Lung microvascular endothelial cell (primary cell): ENCODE data around the gene NAPSA. TPM values are rescaled to one million over a fixed set of nuclear protein-coding genes. Genes with fewer than 3 reads are reported as not detected.

Source experiments
- DNase-seq, 2 donors: peaks; one replicate each; pipeline versions ENCODE4 v3.0.0 to v3.0.0-alpha.2; 2010; ENCODE audit warnings: low read depth in 2 of 2
- total RNA-seq: library from RNA; depleted of rRNA; stranded (reverse); fragments of >200 nt; gene quantifications from 2 replicates; pipeline ENCODE4 v1.2.1, GENCODE V29; 2014

Gene NAPSA
- total RNA-seq, 1 donor from 2014 or later: under 0.01 TPM

DNA sequence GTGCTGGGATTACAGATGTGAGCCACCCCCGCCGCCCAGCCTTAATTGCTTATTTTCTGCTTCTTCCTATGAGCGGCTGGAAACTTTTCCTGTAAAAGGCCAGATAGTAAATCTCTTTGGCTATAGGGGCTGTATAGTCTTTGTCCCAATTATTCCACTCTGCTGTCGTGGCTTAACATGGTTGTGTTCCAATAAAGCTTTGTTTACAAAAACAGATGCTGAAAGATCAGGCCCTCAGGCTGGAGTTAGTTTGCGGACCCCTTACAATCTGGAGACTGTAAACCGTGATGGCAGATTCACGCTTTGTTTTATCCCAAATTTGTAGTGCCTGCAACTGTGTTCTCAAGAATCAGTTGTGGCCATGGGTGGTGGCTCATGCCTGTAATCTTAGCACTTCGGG lies 47.0 kb downstream of the NAPSA start:
- DNase-seq: no peak

DNA sequence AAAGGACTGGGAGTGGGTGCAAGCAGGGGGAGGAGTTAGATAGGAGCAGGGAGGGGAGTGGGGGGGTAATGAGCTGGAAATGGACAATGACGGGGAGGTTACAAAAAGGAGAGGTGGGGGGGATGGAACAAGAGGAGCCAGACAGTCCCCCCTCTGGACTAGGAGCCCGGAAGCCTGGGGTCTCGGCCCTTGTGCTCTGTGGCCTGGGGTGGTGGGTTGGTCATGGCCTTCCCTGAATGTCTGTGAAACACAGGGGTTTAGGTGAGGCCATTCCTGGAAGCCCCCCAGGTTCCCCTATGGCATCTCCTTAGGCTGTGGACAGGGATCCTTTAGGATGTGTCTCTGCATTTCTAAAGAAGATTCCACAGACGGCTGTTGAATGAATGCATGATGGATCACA lies 48.3 kb downstream of the NAPSA start:
- DNase-seq: no peak

DNA sequence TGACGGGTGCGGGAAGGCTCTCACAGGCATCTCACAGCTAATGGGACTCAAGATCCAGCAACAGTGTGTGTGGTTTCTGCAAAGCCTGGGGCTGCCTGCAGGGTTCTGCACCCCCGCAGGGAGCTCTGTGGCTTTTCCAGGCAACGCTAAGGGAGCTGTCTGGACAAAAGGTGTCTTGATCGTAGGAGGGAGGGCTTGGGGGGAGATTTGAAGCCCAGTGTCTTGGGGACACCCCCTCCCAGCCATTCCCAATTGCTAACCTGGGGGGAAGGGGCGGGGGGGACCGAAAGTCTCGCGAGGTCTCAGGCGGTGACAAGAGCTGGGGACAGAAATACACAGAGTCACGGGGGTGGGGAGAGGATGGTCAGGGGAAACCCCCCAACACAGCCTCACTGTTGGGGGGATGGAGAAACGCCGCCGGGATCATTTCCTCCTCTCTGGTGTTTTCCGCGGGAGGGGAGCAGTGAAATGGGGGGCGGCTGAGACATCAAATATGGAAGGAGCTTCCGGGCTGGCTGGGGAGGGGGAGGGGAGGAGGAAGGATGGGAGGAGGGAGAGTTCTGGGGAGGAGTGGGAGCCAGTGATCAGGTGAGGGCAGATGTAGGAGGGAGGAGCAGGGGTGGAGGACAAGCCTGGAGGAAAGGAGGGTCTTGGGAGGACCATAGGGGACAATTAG lies 49.5 kb downstream of the NAPSA start:
- no peak for DNase-seq

DNA sequence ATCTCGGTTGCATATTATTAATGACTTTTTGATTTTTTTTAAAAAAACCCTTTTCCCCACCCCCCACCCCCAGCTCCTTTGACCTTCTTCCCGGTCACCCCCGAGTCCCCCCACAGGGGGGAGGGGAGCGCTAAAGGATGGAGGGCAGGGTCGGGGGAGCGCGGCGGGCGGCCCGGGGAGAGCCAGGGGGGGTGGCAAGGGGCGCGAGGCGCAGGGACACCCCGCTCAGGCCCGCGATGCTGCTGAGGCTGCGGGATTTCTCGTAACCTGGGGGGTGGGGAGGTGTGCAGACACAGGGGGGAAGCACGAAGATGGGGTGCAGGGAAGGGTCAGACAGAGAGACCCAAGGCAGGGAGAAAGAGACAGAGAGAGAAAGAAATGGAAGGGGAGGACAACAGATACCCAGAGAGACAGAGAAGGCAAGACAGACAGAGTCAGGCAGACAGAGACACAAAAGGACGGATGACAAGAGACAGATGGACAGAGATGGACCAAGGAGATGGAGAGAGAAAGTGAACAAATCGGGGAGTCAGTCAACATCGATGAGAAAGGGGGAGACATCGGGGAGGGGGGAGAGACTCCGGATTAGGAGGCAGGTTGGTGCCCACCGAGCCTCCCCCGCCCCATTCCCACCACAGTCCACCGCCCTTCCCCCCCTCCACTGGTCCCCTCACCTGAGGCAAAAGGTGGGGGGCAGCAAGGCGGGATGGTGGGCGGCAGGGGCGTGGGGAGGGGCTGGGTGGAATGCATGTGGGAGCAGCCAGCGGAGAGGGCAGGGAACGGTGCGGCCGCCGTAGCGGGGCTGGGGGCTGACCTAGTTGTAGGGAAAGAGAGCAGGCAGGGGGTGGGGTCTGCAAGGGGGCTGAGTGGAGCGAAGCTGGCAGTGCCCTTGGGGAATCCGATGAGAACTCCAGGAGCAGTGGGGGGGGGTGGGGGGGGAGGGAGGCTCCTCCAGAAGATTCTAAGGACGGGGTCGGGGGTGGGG lies 50.4 kb downstream of the NAPSA start:
- no peak for DNase-seq

DNA sequence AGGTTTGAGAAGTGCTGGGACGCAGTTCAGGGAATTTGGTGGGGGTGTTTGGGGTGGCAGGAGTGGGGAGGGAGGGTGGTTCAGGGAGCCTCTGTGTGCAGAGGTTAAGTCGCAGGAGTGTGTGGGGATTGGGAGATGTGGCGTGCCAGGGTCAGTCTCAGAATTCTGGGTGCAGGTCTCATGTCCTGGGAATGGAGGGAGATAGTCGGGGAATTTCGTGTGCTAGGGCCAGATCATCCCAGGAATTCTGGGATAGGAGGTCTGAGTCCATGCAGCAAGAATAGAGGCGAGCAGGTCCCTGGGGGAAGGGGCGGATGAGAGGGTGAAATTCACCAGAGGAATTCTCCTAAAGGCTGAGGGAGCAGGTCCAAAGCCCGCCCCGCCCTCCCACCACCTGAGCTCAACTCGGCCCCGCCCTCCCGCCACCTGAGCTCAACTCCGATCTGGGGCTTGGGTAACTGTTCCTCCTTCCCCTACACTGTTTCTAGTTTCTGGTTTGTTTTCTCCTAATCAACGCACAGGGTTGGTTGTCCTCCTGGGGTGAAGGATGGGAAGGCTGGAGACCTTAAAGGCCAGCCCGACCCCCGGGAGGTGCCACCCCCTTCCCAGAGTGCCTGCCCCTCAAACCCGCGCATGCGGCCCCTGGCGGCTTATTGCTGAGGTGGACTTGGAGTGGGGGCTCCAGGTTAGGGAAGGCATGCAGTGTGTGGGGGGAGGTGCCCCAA lies 51.5 kb downstream of the NAPSA start:
- DNase-seq: no peak

DNA sequence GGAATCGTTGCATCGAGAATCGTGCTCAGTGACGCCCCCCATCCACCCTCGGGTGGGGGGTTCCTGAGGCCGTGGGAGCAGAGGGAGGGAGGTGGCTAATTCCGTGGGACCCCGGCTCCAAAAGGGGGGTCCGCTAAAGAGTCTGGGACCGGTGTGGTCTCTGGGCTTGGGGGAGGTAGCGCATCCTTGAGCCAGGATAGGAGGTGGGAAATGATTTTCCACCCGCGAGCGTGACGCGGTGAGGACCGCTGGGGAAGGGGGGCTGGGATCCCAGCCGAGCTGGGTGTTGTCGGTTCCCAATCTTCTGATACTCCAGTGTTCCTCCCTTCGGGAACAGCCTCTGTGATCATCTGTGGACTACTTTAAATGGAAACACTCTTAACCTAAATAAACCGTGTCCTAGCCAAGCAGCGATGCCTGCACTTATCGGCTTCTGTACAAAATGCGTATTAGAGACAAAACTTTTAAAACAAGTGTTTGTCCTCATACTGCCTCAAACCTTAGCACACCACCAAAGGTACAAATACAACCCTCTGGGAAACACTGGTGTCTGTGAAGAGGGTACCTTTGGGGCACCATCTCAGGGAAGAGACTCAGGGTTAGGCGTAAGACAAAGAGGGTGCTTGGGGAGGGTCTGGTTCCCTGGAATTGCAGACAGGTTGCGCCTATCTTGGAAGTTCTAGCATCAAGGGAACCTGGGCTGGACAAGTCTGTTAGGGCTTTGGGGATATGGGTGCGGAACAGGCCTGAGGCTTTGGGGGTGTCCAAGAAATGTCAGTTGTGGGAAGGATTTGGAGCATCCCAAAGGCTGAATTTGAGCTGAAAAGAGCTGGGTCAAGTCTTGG lies 52.2 kb downstream of the NAPSA start:
- DNase-seq: no peak

DNA sequence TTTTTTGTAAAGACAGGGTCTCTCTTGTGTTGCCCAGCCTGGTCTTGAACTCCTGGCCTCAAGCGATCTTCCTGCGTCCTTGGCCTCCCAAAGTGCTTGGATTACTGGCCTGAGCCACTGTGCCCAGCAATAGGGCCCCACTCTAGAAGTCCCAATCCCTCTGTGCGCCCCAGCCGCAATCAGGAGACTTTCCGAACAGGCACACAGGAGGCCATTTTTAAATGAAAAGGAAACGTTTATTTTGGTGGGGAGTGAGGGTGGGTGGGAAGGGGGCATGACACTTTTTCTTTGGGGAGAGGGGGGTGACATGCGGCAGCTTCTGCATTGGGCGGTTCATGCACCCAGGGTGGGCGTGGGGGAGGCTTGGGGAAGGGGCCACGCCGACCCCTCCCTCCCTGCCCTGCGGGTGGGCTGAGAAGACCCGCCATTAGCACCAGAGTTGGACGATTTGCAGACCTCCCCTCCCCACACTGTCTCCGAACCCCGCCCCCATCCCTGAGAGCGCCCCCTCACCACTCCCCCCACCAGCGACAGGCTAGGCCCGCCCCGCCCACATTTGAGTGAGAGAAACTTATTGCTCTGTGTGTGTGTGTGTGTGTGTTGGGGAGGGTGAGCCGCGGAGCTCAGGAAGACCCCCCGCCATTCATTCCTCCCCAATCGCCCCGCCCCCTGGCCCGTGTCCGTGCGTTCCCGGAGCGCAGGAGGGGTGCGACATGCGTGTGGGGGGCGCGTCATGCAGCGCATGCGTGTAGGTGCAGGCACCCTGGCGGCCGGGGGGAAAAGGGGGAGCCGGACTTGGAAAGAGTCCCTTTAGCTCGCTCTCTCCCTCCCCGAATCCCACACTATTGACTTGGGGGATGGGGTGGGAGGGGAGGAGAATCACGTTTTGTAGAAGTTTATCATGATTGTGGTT lies 53.5 kb downstream of the NAPSA start:
- DNase-seq: no peak

DNA sequence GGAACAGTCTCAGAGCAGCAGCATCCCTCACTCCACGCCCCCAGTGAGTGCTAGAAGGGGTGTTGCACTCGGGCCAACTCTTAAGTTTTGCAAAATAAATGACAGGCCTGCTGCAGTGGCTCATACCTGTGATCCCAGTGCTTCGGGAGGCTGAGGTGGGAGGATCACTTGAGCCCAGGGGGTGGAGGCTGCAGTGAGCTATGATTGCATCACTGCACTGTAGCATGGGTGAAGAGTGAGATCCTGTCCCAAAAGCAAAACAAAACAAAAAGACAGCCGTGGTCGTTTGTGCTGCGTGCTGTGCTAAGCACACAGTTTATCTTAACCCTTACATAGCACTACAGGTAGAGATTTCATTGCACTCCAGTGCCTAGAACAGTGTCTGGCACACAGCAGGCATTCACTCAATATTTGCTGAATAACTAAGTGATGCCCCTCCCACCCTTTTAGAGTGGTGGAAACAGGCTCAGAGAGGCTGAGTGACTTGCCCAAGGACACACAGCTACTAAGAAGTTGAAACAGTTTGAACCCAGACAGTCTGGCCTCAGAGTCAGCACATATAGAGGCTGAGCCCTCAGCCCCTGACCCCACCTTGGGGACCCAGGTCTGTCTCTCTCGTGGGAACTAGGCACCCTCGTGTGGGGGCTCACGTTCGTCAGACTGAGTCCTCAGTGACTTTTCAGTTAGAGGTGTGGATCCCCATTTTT lies 54.5 kb downstream of the NAPSA start:
- no peak for DNase-seq

DNA sequence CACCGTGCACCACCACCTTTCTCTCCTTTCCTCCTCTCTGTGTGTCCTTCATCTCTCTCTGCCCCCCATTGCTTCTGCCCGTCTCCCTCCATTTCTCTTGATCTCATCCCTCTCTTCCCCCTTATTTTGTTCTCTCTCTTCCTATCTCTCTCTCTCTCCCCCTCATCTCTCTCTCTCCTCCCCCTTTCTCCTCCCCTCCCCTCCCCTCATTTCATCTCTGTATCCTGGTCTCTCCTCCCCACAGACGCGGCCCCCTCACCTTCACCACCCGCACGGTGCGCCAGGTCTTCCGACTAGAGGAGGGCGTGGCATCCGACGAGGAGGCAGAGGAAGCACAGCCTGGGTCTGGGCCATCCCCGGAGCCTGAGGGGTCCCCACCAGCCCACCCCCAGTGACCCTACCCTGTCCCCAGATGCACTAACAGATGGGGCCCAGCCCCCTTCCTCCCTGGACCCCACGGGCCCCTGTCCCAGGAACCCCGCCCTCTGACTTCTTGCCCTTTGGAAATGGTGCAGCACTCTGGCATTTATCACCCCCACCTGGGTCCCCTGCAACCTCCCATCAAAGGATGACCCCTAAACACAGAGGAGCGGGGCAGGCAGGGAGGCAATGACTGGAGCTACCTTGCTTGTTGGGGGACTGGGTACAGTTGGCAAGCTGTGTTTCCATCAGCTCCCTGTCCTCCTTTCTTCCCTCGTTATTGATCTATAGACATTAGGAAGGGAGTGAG lies 55.9 kb downstream of the NAPSA start:
- DNase-seq: no peak

DNA sequence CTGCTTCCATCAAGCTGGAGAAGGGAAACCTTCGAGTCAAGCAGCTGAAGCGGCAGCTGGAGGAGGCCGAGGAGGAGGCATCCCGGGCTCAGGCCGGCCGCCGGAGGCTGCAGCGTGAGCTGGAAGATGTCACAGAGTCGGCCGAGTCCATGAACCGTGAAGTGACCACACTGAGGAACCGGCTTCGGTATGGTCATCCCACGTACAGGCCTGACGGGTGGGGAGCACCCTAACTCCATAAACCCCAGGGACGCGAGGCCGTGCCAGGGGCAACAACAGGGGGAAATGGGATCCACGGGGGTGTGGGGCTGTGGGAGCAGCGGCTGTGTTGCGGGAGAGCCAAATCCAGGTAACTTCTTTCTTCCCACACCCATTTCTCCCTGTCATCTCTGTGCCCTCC lies 56.4 kb downstream of the NAPSA start:
- no peak for DNase-seq

Other genes with a start within 250 kb of the NAPSA start
- not detected in 2 replicates for gene IZUMO2, start 202.4 kb downstream of the NAPSA start, total RNA-seq
- gene MYH14, start 162.0 kb downstream of the NAPSA start, total RNA-seq: under 0.01 TPM in 2 replicates
- gene KCNC3, start 36.3 kb downstream of the NAPSA start, total RNA-seq: 0.22 and 0.40 TPM in 2 replicates
- gene NR1H2, start 10.8 kb upstream of the NAPSA start, total RNA-seq: 35.5 and 66.7 TPM in 2 replicates
- 38.1 and 39.5 TPM in 2 replicates for gene POLD1, start 18.7 kb upstream of the NAPSA start, total RNA-seq
- not detected in 2 replicates for gene SPIB, start 53.3 kb upstream of the NAPSA start, total RNA-seq
- not detected in 2 replicates for gene MYBPC2, start 67.3 kb upstream of the NAPSA start, total RNA-seq
- gene EMC10, start 110.9 kb upstream of the NAPSA start, total RNA-seq: 25.7 and 46.0 TPM in 2 replicates
- gene GARIN5A, start 111.2 kb upstream of the NAPSA start, total RNA-seq: under 0.01 and 0.20 TPM in 2 replicates
- 20.5 and 21.0 TPM in 2 replicates for gene JOSD2, start 145.6 kb upstream of the NAPSA start, total RNA-seq
- gene ASPDH, start 148.3 kb upstream of the NAPSA start, total RNA-seq: not detected in 2 replicates
- under 0.01 TPM in 1 of 2 replicates, not detected in the other for gene LRRC4B, start 202.8 kb upstream of the NAPSA start, total RNA-seq